ENCODE results near the gene NFIA. TPM values are rescaled to one million over a fixed set of nuclear protein-coding genes. Genes with fewer than 3 reads are reported as not detected.

Gene NFIA
- total RNA-seq, 1 experiment from 2014 or later = 12.7 TPM

GRCh38 chr1:61482170-61482734, 399.9 kb downstream of the NFIA start:
- CTCF ChIA-PET = interaction anchor here (1.0 kb wide), 1 partner anchor 106 kb away, joined by 4 read pairs; no protein-coding TSS in a partner anchor
- TF ChIP-seq, protein P1, sequence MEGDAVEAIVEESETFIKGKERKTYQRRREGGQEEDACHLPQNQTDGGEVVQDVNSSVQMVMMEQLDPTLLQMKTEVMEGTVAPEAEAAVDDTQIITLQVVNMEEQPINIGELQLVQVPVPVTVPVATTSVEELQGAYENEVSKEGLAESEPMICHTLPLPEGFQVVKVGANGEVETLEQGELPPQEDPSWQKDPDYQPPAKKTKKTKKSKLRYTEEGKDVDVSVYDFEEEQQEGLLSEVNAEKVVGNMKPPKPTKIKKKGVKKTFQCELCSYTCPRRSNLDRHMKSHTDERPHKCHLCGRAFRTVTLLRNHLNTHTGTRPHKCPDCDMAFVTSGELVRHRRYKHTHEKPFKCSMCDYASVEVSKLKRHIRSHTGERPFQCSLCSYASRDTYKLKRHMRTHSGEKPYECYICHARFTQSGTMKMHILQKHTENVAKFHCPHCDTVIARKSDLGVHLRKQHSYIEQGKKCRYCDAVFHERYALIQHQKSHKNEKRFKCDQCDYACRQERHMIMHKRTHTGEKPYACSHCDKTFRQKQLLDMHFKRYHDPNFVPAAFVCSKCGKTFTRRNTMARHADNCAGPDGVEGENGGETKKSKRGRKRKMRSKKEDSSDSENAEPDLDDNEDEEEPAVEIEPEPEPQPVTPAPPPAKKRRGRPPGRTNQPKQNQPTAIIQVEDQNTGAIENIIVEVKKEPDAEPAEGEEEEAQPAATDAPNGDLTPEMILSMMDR (conservative IDR thresholded peaks at IDR 0.05; ENCODE audit: low read depth, low read length) = no peak
- TF ChIP-seq EZH2 (IDR thresholded peaks at IDR 0.05; ENCODE audit: low read length, unreplicated experiment) (no peak), EZH2phosphoT487 (IDR thresholded peaks at IDR 0.05; ENCODE audit: borderline replicate concordance, low read length) (no peak)
- ATAC-seq (no peak), DNase-seq (peak; percentile 54)
- H3K36me3 ChIP-seq (ENCODE audit: low read depth, low read length) = no peaks in the 10 kb centered on the region
- peak overlapping the region; percentile 58 for H3K4me2 ChIP-seq (ENCODE audit: low read length)
- H3K79me2 ChIP-seq (ENCODE audit: low read length) = no peaks in the 10 kb centered on the region
- H3K4me3 ChIP-seq (ENCODE audit: low read length) = no peak overlapping the region
- peak overlapping the region; percentile 97 for H3K27ac ChIP-seq (ENCODE audit: low read length)
- POLR2A ChIA-PET (ENCODE audit: unreplicated experiment) = no interaction called here
- no peaks in the 10 kb centered on the region for H3K9me3 ChIP-seq (ENCODE audit: low read length)
- no peaks in the 10 kb centered on the region for H4K20me1 ChIP-seq (ENCODE audit: low read length)
- H3F3A ChIP-seq (ENCODE audit: low read length, unreplicated experiment) = no peaks in the 10 kb centered on the region
- BruUV-seq (replicated peaks) = no TSS peak
- intact Hi-C loops (cut with micrococcal nuclease) = no loop called here
- no peak overlapping the region for H2AFZ ChIP-seq (ENCODE audit: low read length)
- no peaks in the 10 kb centered on the region for H3K27me3 ChIP-seq (ENCODE audit: low read length)
- no peaks in the 10 kb centered on the region for H3K9me2 ChIP-seq (replicated peaks; ENCODE audit: low read length)
- peaks cover 49% of the 10 kb centered on the region for H3K4me1 ChIP-seq (ENCODE audit: insufficient read depth, low read length)
- peak overlapping the region; percentile 43 for H3K9ac ChIP-seq (ENCODE audit: low read length)

DNA sequence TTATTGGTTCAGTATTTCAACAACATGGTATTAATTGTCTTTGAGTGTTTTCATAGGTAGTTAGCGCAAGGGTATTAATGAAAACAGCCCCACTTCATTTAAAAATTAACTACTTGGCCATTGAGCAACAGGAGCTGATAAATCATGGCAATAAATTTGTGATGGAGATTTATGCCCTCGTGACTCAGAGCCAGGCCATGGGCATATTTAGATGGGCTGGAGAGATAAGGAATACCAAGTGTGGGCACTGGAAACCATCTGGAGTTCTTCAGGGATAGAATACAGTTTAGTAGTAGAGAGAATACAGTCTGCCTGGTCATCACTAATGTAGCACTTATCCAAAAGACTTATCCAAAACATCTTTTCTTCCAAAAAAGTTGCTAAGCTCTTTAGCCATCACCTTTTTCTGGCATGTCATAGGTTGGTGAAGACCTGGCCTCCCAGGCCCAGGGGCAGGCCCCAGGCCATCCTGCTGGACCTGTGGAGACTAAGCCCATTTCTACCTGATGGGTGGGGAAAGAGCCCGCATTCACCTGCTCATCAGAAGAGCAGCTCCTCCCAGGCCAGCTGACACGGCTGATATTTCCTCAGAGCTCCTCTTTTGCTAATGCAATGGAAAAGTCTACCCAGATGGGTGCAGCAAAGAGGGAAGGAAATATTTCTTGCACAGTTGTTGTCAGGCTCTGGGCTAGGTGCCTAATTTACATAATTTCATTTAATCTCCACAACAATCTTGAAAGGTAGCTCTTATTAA, 404.6 kb downstream of the NFIA start:
- Histone ChIP-seq H3K9ac (ENCODE audit: low read length) (no peak overlapping the region), H3K79me2 (ENCODE audit: low read length) (no peaks in the 10 kb centered on the region), H3K36me3 (ENCODE audit: low read depth, low read length) (no peaks in the 10 kb centered on the region), H3F3A (ENCODE audit: low read length, unreplicated experiment) (no peaks in the 10 kb centered on the region), H3K4me1 (ENCODE audit: insufficient read depth, low read length) (peaks cover 38% of the 10 kb centered on the region), H3K4me2 (ENCODE audit: low read length) (peak overlapping the region; percentile 15), H3K27ac (ENCODE audit: low read length) (peak overlapping the region; percentile 65), H3K4me3 (ENCODE audit: low read length) (no peak overlapping the region), H2AFZ (ENCODE audit: low read length) (no peak overlapping the region), H3K9me3 (ENCODE audit: low read length) (no peaks in the 10 kb centered on the region), H3K9me2 (replicated peaks; ENCODE audit: low read length) (no peaks in the 10 kb centered on the region), H3K27me3 (ENCODE audit: low read length) (no peaks in the 10 kb centered on the region), H4K20me1 (ENCODE audit: low read length) (no peaks in the 10 kb centered on the region)
- BruUV-seq (replicated peaks) = no TSS peak
- CTCF ChIA-PET = no interaction called here
- POLR2A ChIA-PET (ENCODE audit: unreplicated experiment) = no interaction called here
- intact Hi-C loops (cut with micrococcal nuclease) = no loop called here
- DNase-seq = peak; percentile 84
- TF ChIP-seq EZH2phosphoT487 (IDR thresholded peaks at IDR 0.05; ENCODE audit: borderline replicate concordance, low read length) (no peak), EZH2 (IDR thresholded peaks at IDR 0.05; ENCODE audit: low read length, unreplicated experiment) (no peak)
- TF ChIP-seq, protein P1 (conservative IDR thresholded peaks at IDR 0.05; ENCODE audit: low read depth, low read length) = no peak
- peak; percentile 79 for ATAC-seq

DNA sequence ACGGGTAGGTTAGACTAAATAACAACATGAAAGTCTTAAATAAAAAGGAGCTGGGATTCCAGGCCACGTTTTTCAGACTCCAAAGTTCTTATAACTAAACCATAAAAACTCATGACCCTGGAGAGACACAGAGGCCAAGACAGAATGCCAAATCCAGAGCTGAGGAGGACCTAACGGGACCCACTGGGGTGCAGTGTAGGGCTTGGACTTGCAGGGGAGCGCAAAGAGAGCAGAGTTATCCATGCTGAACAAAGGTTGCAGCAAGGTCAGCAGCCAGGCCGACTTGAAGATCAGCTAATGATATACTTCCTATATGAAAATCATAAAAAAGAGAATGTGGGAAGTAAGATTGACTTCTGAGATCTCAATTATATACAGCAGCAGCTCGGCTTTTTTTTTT, 405.4 kb downstream of the NFIA start:
- no TSS peak for BruUV-seq (replicated peaks)
- H3K4me3 ChIP-seq (ENCODE audit: low read length) = no peak overlapping the region
- H3K4me1 ChIP-seq (ENCODE audit: insufficient read depth, low read length) = peaks cover 30% of the 10 kb centered on the region
- POLR2A ChIA-PET (ENCODE audit: unreplicated experiment) = interaction anchor here (0.5 to 0.6 kb wide), 2 partner anchors 390 to 917 kb away, joined by 3 read pairs; no protein-coding TSS in a partner anchor
- no peaks in the 10 kb centered on the region for H3F3A ChIP-seq (ENCODE audit: low read length, unreplicated experiment)
- DNase-seq (no peak), ATAC-seq (no peak)
- H3K9me3 ChIP-seq (ENCODE audit: low read length) = no peaks in the 10 kb centered on the region
- no peaks in the 10 kb centered on the region for H4K20me1 ChIP-seq (ENCODE audit: low read length)
- H3K9ac ChIP-seq (ENCODE audit: low read length) = no peak overlapping the region
- H3K27me3 ChIP-seq (ENCODE audit: low read length) = no peaks in the 10 kb centered on the region
- intact Hi-C loops (cut with micrococcal nuclease) = no loop called here
- TF ChIP-seq, protein P1 (conservative IDR thresholded peaks at IDR 0.05; ENCODE audit: low read depth, low read length) = no peak
- TF ChIP-seq EZH2 (IDR thresholded peaks at IDR 0.05; ENCODE audit: low read length, unreplicated experiment) = no peak
- no peaks in the 10 kb centered on the region for H3K36me3 ChIP-seq (ENCODE audit: low read depth, low read length)
- H3K79me2 ChIP-seq (ENCODE audit: low read length) = no peaks in the 10 kb centered on the region
- H2AFZ ChIP-seq (ENCODE audit: low read length) = no peak overlapping the region
- CTCF ChIA-PET = interaction anchor here (0.6 kb wide), 1 partner anchor 408 kb away, joined by 9 read pairs; no protein-coding TSS in a partner anchor
- no peaks in the 10 kb centered on the region for H3K9me2 ChIP-seq (replicated peaks; ENCODE audit: low read length)
- no peak overlapping the region for H3K27ac ChIP-seq (ENCODE audit: low read length)
- H3K4me2 ChIP-seq (ENCODE audit: low read length) = no peak overlapping the region

Measured in PC-3 (cell line).